ENCODE data around the gene MT1X. TPM values are rescaled to one million over a fixed set of nuclear protein-coding genes. Genes with fewer than 3 reads are reported as not detected.

MT1X gene
- 187 and 293 TPM in 2 replicates for total RNA-seq (2014; rRNA removed; shearing (Covaris generic))
- 942 and 1,099 TPM in 2 replicates for polyA plus RNA-seq (2016; fragmentation: Nextera tagmentation; extraction: Ambion mirVana)
- long read RNA-seq, transcript MT1X-201 (3 exons, 450 nt): major isoform, 206 of 222 reads
- long read RNA-seq, partial matches to known transcripts: 2 of 222 reads
- long read RNA-seq, other reads (novel, unspliced or antisense): 8 of 222 reads

DNA sequence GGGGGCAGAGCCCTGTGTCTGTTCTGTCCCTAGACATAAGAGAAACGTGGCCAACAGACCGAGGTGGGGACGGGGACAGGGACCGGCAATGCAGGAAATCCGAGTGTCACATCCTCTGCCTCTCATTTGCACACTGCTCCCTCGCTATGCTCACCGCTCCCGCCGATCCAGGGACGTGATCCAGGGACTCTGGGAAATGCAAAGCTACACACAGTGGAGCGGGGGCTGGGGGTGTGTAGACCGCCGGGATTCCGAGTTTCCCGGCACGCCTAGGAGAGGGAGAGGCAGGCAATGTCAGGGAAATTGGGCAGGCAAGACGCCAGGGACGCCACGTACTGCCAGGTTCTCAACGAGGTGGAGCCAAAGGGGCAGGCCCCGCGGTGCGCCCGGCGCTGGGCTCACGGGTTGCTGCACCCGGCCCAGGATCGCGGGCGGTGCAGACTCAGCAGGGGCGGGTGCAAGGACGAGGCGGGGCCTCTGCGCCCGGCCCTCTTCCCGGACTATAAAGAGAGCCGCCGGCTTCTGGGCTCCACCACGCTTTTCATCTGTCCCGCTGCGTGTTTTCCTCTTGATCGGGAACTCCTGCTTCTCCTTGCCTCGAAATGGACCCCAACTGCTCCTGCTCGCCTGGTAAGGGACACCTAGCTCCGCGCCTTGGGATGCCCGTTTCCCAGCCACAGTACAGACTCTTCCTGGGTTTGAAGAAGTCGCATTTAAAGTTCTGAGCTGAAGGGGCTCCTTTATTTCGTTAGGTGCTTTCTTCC is at the start of gene MT1X:
Gene MT1X, plus strand, starts transcription at position 532 of the 764 bp plus-strand sequence. Its CDS starts 71 bp downstream, at position 603.
- peak; percentile 92 for ATAC-seq
- Histone ChIP-seq H3K79me2 (replicated peaks; ENCODE audit: insufficient read depth) (peaks cover 14% of the 10 kb centered on the region), H3K36me3 (ENCODE audit: insufficient read depth) (no peaks in the 10 kb centered on the region), H3K27ac (ENCODE audit: low read depth) (no peak within 1 kb of the TSS), H3F3A (replicated peaks; ENCODE audit: low read depth) (peaks cover 7% of the 10 kb centered on the region; the same call in 1 of the 2 replicates), H4K20me1 (replicated peaks; ENCODE audit: insufficient read depth) (no peaks in the 10 kb centered on the region), H3K4me2 (peak within 1 kb of the TSS; percentile 96), H3K4me1 (ENCODE audit: insufficient read depth) (peaks cover 28% of the 10 kb centered on the region), H3K27me3 (ENCODE audit: insufficient read depth) (peaks cover 24% of the 10 kb centered on the region), H3K9me2 (ENCODE audit: insufficient read depth) (no peaks in the 10 kb centered on the region), H3K4me3 (peak within 1 kb of the TSS; percentile 86), H2AFZ (peak within 1 kb of the TSS; percentile 95)
- Mint-ChIP-seq H3K36me3 (ENCODE audit: low read depth) (peaks cover 40% of the 10 kb centered on the region), H3K27me3 (ENCODE audit: insufficient read depth, low read depth, poor library complexity) (peaks cover 24% of the 10 kb centered on the region), H3K9me3 (peaks cover 11% of the 10 kb centered on the region; the same call in 2 of the 3 replicates), H3K27ac (peak within 1 kb of the TSS; percentile 89; the same call in 1 of the 2 replicates), H3K4me3 (peak within 1 kb of the TSS; percentile 93), H3K4me1 (peaks cover 27% of the 10 kb centered on the region)
- peak; percentile 89 for DNase-seq (ENCODE audit: low spot score)
- TF ChIP-seq POLR2AphosphoS5 (IDR thresholded peaks at IDR 0.05; ENCODE audit: low read depth) (peak; percentile 97), REST (IDR thresholded peaks at IDR 0.05; ENCODE audit: unreplicated experiment) (no peak), CREB1 (CRISPR knock-in tag; IDR thresholded peaks at IDR 0.05; ENCODE audit: low read depth) (no peak), STAT1 (IDR thresholded peaks at IDR 0.05; ENCODE audit: unreplicated experiment) (no peak), JUNB (IDR thresholded peaks at IDR 0.05; ENCODE audit: unreplicated experiment) (no peak), EZH2 (IDR thresholded peaks at IDR 0.05; ENCODE audit: low read depth, unreplicated experiment) (no peak), EZH2phosphoT487 (IDR thresholded peaks at IDR 0.05; ENCODE audit: unreplicated experiment) (no peak), ETS1 (IDR thresholded peaks at IDR 0.05) (peak; percentile 45; the same call in 1 of the 2 replicates), ZNF114 (CRISPR knock-in tag; IDR thresholded peaks at IDR 0.05) (no peak), NANOG (IDR thresholded peaks at IDR 0.05; ENCODE audit: borderline replicate concordance) (no peak)
- TF ChIP-seq, protein P1, sequence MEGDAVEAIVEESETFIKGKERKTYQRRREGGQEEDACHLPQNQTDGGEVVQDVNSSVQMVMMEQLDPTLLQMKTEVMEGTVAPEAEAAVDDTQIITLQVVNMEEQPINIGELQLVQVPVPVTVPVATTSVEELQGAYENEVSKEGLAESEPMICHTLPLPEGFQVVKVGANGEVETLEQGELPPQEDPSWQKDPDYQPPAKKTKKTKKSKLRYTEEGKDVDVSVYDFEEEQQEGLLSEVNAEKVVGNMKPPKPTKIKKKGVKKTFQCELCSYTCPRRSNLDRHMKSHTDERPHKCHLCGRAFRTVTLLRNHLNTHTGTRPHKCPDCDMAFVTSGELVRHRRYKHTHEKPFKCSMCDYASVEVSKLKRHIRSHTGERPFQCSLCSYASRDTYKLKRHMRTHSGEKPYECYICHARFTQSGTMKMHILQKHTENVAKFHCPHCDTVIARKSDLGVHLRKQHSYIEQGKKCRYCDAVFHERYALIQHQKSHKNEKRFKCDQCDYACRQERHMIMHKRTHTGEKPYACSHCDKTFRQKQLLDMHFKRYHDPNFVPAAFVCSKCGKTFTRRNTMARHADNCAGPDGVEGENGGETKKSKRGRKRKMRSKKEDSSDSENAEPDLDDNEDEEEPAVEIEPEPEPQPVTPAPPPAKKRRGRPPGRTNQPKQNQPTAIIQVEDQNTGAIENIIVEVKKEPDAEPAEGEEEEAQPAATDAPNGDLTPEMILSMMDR (conservative IDR thresholded peaks at IDR 0.05; ENCODE audit: low read depth in 2 of 2): no peak
